ENCODE measurements around the gene PRODH2.

PRODH2 gene

GRCh38 chr19:35777961-35778360 is 34.7 kb downstream of the PRODH2 start:
- no peak overlapping the region for H3K4me3 ChIP-seq (ENCODE audit: low read depth, low read length, poor library complexity, severe bottlenecking)
- H3K9ac ChIP-seq (ENCODE audit: low read length) = no peak overlapping the region
- peaks cover 19% of the 10 kb centered on the region for H3K4me1 ChIP-seq (ENCODE audit: insufficient read depth, low read length, severe bottlenecking)
- H2AFZ ChIP-seq (ENCODE audit: low read length) = no peak overlapping the region
- no peaks in the 10 kb centered on the region for H3K9me3 ChIP-seq (ENCODE audit: low read length)
- TF ChIP-seq CTCF (IDR thresholded peaks at IDR 0.05; ENCODE audit: low read length) (no peak), EZH2 (IDR thresholded peaks at IDR 0.05; ENCODE audit: borderline replicate concordance, low read length) (no peak)
- H3K4me2 ChIP-seq (ENCODE audit: low read length) = no peak overlapping the region
- H3K9me2 ChIP-seq (ENCODE audit: low read depth, low read length) = no peaks in the 10 kb centered on the region
- no peak overlapping the region for H3K27ac ChIP-seq (ENCODE audit: low read depth, low read length, poor library complexity, severe bottlenecking)
- H3F3A ChIP-seq (ENCODE audit: insufficient read depth, low read length) = no peaks in the 10 kb centered on the region
- H3K79me2 ChIP-seq (ENCODE audit: insufficient read depth, low read length) = no peaks in the 10 kb centered on the region
- H3K36me3 ChIP-seq (ENCODE audit: insufficient read depth, low read length) = peaks cover 14% of the 10 kb centered on the region; the same call in 1 of the 2 replicates
- no peaks in the 10 kb centered on the region for H4K20me1 ChIP-seq (ENCODE audit: insufficient read depth, low read length)
- H3K27me3 ChIP-seq (ENCODE audit: insufficient read depth, low read length) = no peaks in the 10 kb centered on the region

GRCh38 chr19:35777086-35777841 is 35.4 kb downstream of the PRODH2 start:
- Histone ChIP-seq H3K27me3 (ENCODE audit: insufficient read depth, low read length) (no peaks in the 10 kb centered on the region), H2AFZ (ENCODE audit: low read length) (no peak overlapping the region), H3K4me1 (ENCODE audit: insufficient read depth, low read length, severe bottlenecking) (peaks cover 19% of the 10 kb centered on the region), H3K36me3 (ENCODE audit: insufficient read depth, low read length) (peaks cover 7% of the 10 kb centered on the region; the same call in 1 of the 2 replicates), H3K4me2 (ENCODE audit: low read length) (no peak overlapping the region), H4K20me1 (ENCODE audit: insufficient read depth, low read length) (no peaks in the 10 kb centered on the region), H3K27ac (ENCODE audit: low read depth, low read length, poor library complexity, severe bottlenecking) (no peak overlapping the region), H3F3A (ENCODE audit: insufficient read depth, low read length) (no peaks in the 10 kb centered on the region), H3K4me3 (ENCODE audit: low read depth, low read length, poor library complexity, severe bottlenecking) (no peak overlapping the region), H3K9ac (ENCODE audit: low read length) (no peak overlapping the region; the same call in 1 of the 2 replicates), H3K9me3 (ENCODE audit: low read length) (no peaks in the 10 kb centered on the region), H3K79me2 (ENCODE audit: insufficient read depth, low read length) (no peaks in the 10 kb centered on the region), H3K9me2 (ENCODE audit: low read depth, low read length) (no peaks in the 10 kb centered on the region)
- TF ChIP-seq CTCF (IDR thresholded peaks at IDR 0.05; ENCODE audit: low read length) = no peak
- no peak for TF ChIP-seq EZH2 (IDR thresholded peaks at IDR 0.05; ENCODE audit: borderline replicate concordance, low read length)

GRCh38 chr19:35776102-35776788 is 36.4 kb downstream of the PRODH2 start:
- Histone ChIP-seq H3K79me2 (ENCODE audit: insufficient read depth, low read length) (no peaks in the 10 kb centered on the region), H3K36me3 (ENCODE audit: insufficient read depth, low read length) (peaks cover 3% of the 10 kb centered on the region; the same call in 1 of the 2 replicates), H3K9ac (ENCODE audit: low read length) (peak overlapping the region; percentile 78), H3K4me3 (ENCODE audit: low read depth, low read length, poor library complexity, severe bottlenecking) (peak overlapping the region; percentile 80), H4K20me1 (ENCODE audit: insufficient read depth, low read length) (no peaks in the 10 kb centered on the region), H3K27ac (ENCODE audit: low read depth, low read length, poor library complexity, severe bottlenecking) (no peak overlapping the region), H2AFZ (ENCODE audit: low read length) (no peak overlapping the region), H3K4me2 (ENCODE audit: low read length) (peak overlapping the region; percentile 80), H3F3A (ENCODE audit: insufficient read depth, low read length) (no peaks in the 10 kb centered on the region), H3K4me1 (ENCODE audit: insufficient read depth, low read length, severe bottlenecking) (peaks cover 19% of the 10 kb centered on the region), H3K9me3 (ENCODE audit: low read length) (no peaks in the 10 kb centered on the region), H3K9me2 (ENCODE audit: low read depth, low read length) (no peaks in the 10 kb centered on the region), H3K27me3 (ENCODE audit: insufficient read depth, low read length) (no peaks in the 10 kb centered on the region)
- TF ChIP-seq CTCF (IDR thresholded peaks at IDR 0.05; ENCODE audit: low read length) (no peak), EZH2 (IDR thresholded peaks at IDR 0.05; ENCODE audit: borderline replicate concordance, low read length) (no peak)

All from OCI-LY1 (cell line).